GM21367 (cell line): ENCODE measurements around the gene MTG2.
"Not testable (repeated sequence)": the region's sequence is repeated elsewhere in the genome, so short reads cannot be mapped to it uniquely, and the experiment has no call there.

Experiments used
- ATAC-seq: cut with Tn5 transposase; IDR thresholded peaks from one replicate; pipeline ENCODE4 v1.9.1; 2021; ENCODE audit not compliant: unreplicated experiment

Gene MTG2

DNA sequence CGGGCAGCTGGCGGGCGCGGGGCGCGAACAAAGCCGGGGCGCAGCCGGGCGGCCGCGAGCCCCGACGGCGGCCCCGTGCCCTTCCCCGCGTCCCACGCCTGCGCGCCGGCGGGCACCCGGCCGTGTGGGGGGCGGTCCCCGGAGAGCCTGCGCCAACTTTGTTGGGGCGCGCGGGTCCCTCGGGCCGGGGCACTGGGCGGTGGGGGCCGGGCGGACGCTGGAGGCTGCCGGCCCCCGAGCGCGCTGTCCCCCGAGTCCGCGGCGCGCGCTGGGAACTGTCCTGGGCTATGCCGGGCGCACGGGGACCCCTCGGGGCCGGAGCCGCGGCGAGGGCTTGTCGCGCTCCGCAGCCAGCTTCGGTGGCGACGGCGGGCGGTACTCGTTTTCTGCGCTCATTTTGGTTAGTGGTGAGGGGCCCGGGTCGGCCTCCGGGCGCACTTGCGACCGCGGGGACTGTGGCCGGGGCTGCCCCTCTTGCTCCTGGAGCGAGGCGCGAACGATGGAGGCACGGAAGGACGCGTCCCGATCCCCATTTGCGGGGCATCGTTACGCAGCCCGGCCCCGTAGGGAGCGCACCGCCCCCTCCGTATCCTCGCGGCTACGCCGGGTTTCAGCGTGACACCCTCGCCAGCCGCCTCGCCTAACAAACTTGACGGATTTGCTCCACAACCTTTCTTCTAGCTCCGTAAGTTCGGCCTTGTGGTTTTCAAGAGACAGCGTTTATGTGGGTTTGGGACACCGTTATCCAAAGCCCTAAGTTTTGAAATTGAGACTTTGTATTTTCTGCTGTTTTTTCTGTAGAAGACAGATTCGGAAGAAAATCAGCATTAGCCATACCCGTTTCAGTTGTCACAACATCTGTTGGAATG lies 38.6 kb upstream of the MTG2 start:
- ATAC-seq, result peak; percentile 1

DNA sequence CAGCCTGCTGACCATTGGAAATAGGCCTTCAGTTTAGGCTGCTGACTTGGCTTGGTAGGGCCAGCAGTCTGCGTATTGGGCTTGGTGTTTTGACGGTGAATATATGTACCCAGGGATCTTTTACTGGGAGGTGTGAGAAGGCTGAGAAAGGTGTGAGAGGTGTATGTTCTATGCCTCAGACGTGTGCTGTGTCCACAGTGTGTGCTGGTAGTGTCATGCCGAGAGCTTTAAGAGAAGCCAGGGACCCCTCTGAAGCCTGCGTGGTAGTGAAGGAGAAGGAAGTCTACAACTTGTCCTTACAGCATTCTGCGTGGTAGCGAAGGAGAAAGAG lies 37.2 kb upstream of the MTG2 start:
- no peak for ATAC-seq

DNA sequence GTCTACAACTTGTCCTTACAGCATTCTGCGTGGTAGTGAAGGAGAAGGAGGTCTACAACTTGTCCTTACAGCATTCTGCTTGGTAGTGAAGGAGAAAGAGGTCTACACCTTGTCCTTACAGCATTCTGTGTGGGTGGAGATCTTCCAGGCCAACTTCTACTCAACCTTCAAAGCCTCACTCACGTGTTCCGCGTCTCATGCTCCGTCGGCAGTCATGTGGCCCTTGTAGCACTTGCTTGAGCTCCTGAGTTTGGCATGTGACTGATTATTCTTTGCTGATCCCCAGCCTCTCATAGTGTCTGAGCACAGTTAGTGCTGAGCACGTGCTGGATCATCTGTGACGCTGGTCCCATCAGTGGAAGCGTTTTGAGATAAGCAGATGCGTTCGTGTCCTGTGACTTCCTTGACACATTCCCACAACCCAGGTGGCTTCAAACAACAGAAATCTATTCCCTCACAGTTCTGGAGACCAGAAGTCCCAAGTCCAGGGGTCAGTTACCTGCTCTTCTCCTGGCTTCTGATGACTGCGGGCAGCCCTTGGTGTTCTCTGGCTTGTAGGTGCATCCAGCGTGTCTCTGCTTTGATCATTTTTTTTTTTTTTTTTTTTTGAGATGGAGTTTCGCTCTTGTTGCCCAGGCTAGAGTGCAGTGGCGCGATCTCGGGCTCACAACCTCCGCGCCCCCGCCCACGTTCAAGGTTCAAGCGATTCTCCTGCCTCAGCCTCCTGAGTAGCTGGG lies 36.6 kb upstream of the MTG2 start:
- no peak for ATAC-seq

DNA sequence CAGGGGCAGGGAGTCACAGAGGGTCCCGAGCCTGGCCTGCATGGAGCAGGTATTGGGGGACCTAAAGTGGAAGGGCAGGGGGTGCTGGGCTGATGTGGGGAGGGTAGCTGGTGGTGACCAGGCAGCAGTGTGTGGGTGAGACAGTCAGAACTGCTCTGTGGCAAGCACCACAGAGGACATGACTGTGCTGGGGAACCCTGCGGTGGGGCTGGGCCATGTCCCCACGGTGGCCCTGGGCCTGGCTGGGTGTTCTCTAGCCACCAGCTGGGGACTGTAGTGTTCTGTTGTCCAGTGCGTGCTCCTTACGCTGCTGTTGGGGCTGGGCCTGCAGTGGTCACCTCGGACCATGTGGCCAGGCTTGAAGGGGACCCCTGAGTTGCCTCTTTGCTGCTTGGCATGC lies 35.7 kb upstream of the MTG2 start:
- no peak for ATAC-seq

DNA sequence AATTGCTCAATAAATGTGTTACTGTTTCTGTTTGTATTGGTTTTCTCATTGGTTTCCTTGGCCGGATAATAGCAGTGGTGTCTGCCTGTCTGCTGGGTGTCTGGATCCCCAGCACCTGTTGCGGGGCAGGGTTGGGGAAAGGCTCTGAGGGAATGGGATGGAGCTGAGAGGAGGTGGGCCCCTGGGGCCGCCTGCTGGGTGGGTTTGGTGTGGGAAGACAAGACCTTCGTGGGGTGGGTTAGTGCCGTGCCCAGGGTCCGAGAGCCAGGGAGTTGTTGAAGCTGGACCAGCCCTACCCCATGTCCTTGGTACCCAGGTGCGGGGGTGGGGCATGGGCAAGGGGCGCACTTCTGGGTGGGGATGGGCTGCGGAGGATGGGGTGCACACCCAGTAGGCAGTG lies 35.3 kb upstream of the MTG2 start:
- ATAC-seq, result no peak

DNA sequence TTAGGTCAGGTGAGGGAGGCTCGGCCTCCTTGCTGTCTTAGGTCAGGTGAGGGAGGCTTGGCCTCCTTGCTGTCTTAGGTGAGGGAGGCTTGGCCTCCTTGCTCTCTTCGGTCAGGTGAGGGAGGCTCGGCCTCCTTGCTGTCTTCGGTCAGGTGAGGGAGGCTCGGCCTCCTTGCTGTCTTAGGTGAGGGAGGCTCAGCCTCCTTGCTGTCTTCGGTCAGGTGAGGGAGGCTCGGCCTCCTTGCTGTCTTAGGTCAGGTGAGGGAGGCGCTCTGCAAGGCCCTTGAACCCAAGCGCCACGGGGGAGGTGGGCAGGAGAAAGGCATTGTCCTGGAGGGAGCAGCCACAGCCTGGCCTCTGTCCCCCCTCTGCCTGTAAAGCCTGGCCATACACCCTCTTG lies 34.4 kb upstream of the MTG2 start:
- ATAC-seq, result not testable (repeated sequence)

DNA sequence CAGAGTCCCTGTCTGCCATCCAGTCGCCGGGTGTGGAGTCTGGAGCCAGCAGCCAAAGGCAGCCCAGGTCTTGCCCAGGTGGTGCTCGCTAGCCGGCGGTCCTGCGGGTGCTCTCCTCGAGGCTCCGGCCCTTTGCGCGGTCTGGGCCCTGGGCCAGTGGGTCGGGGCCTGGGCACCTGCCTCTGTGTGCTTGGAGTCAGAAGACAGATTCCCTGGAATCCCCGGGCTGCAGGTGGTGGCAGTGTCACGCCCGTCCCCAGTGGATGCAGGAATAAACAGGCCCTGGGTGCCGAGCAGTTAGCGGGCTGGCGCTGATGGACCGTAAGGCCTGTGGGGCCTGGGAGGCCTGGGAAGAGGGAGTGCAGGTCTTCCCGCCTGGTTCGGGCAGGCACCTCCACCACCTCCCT lies 33.9 kb upstream of the MTG2 start:
- no peak for ATAC-seq

DNA sequence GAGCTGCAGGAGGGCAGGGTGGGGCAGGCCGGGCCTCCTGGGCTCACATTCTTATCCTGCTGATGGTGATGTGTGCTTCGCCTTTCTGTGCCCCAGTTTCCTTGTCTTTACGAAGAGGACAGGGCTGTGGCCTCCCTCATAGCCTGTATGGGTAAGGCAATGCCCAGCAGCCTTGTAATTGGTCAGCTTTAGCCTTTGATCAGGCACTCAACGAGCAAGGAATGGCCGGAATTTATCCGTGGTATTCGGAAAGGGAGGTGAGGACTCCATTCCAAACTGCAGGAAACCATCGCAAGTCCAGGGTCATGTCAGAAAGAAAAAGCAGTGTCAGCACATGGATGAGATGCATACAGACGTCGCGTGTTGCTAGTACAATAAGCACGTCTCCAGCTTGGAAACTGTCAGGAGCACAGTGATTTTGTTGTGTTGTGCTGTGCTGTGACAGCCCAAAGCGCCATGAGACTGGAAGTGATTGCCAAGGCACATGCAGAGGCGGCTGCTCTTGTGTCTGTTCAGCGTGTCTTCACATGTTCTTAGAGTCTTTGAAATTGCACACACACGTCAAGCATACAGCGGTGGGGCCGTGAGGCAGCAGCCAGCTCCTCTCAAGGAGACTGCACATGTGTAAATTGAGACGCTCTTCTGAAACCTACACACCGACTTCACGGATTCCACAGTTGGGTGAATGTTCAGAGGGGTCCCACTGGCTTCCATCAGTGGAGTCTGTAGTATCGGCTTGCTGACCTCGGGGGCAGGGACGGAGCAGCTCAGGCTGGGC lies 33.1 kb upstream of the MTG2 start:
- no peak for ATAC-seq

DNA sequence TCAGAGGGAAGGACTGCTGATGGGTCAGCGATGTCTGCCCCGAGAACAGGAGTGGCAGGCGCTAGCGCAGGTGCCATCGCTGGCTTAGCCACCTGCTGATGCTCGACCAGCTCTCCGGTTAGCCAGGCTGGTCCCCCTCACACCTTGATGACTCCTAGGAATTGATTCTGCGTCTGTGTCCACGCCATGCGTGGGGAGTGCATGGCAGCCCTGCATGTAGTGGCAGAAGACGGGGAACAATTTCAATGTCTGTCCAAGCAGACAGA lies 32.6 kb upstream of the MTG2 start:
- ATAC-seq, result no peak

DNA sequence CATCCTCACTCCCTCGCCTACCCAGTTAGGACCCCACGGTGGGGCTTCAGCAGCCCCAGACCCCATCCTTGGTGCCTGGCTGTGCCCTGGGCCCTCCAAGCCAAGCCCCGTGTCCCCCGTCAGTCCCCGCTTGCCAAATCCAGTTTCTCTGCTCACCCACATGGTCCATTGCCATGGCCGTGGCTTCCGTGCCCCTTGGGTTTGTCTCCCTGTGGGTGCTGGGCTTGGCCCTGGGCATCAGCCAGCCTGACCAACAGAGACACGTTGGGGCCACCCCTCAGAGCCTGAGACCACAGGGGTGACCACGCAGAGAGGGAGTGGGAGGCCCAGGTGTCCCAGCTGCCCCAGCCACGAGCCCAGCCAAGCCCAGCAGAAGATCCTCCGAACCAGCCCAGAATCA lies 31.6 kb upstream of the MTG2 start:
- no peak for ATAC-seq

DNA sequence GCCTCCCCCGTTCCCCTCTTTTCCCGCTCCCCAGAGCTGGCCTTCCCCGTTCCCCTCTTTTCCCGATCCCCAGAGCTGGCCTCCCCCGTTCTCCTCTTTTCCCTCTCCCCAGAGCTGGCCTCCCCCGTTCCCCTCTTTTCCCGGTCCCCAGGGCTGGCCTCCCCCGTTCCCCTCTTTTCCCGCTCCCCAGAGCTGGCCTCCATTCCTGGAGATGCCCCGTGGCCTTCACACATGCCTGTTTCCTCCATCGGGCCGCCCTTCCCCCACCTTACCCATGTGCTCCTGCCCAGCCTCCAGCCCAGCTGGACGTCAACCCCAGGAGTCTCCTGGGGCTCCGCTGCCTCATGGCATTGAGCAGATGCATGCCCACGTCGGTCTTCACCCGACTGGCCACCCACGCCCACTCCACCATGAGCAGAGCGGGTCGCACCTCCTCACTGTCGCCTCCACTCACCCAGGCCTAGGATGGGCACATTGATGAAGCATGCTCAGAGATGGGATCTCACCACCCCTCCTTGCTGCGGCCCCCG lies 30.9 kb upstream of the MTG2 start:
- no peak for ATAC-seq

DNA sequence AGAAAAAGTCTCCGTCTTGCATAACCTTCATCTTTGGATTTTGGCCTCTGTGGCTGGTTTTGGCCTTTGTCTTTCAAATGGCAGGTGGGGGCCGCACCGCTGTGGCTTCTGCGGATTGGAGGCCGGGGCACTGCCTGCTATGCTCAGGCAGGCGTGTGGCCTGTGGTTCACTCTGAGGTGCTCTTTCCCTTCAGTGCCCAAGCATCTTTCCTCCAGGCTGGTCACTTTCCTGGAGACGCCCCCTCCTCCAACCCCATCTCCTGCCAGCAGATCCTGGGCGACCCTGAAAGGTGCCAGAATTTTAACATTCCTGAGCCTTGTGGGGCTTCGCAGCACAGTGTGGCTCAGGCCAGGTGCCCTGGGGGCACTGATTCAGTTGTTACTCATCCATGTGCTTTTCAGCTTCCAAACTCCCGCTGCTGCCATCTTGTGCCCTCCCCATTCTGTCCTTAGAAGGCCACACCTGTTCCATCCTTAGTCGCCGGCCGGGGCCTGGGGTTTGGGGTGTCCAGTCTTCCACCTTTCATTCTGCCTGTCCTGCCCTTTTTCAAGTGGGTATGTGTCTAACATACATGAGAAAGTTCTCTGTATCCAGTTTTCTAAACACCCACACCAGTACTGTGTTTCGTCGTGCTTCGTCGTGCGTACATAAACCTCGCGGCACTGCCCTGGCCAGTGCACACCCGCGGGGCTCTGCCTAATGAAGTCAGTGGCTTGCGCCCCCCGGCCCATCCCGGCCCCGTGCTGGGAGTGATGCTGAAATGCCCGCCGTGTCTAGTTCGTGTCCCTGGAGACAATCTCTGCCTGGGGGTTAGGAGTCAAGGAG lies 27.2 kb upstream of the MTG2 start:
- no peak for ATAC-seq

DNA sequence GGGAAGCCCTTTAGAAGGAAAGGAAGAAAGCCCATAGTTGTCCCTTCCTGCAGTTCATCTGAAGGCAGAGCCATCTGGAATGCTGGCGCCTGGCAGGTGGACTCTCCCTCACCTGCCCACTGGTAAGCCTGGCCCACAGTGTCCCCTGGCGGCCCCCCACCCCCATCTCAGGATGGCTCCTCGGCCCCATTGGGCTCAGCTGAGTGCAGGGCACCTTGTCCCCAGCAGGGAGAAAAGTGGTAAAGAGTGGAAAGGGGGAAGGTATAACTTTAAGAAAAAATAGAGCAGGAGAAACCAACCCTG lies 26.6 kb upstream of the MTG2 start:
- no peak for ATAC-seq

DNA sequence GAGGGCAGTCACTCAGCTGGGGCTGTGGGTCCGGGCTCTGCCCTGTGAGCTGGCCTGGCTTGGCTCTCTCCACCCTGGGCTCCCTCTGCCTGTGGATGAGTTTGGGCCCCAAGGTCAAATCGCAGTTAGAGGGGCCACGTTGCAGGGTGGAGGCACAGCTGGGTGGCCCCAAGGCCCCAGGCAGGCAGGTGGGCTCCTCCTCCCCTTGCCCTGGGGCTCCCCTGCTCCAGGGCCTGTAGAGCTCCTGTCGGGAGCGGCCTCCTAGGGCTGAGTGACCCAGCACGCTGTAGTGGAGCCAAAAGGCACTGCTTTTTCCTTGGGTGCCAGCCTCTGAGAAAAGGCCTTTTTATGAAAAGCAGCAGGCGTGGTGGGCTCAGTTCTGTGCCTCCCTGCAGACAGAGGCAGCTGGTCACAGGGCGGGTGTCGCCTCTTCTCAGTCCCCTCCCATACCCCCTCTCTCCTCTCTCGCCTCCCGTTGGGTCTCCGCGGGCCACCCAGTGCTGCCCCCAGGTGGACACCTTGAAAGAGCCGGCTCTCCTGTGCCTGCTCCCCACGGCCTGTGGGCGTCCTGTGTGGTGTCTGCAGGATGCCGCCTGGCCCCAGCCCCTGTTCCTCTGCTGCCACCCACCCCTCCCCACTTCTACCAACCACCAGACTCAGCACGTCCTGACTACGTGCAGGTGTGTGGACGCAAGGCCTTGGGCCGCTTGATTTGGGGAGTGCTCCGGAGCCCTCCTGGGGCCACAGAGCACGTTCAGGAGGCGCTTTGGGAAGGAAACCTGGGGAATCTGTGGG lies 26.0 kb upstream of the MTG2 start:
- ATAC-seq, result no peak

DNA sequence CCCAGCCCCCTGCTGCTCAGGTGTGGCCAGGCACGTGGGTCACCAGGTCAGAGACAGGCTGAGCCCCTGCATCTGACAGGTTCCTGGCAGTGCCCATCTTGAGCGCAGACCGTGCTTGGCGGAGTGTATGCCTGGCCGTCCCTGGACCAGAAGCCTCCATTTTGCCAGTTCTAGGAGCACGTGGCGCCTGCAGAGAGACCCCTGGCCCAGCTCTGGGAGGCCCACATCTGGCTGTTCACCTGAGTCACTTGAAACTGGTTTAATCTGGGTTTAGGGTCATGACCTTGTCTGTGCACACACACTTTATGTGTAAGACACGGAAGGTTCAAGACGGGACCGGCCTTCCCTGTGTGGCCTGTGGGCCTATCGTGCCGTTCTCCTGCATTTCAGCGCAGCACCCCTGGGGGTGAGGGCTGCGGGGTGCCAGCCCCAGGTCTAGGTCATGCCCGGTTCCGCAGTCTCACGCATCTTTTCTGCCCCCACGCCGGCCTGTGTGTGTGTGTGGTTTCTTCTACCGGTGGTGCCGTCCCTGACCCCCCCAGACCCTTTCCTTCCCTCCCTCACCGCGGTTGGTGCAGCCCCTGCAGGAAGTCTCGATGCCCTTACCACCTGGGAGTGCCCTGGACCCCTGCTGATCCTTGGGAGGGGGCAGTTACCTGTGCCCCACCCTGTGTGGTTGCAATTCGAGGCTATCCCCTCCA lies 25.3 kb upstream of the MTG2 start:
- ATAC-seq, result no peak

DNA sequence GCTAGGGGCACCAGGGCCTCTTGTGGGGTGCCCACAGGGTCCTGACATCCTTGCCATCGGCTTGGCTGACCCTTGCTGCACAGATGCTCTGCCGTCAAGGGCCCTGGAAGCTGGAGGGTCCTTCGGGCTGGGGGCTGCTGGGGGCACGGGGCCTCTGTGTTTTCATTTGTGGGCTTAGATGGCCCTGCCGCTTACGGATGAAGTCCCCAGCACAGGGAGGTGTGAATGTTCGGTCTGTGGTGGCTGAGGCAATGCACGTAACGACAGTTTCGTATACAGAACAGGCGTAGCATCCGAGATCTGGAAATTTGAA lies 24.8 kb upstream of the MTG2 start:
- ATAC-seq, result no peak

DNA sequence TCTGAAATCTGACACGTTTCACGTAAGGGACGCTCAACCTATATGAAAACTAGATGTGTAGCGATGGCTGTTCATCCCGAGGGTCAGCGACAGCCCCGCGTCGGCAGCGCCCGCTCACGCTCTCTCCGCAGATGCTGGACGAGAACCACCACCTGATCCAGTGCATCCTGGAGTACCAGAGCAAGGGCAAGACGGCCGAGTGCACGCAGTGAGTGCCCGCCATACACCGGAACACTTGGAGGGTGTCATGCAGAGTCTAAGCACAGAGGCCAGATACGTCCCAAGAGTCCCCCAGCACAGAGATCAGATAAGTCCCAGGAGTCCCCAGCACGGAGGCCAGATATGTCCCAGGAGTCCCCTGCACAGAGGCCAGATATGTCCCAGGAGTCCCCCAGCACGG lies 24.3 kb upstream of the MTG2 start:
- ATAC-seq, result no peak

DNA sequence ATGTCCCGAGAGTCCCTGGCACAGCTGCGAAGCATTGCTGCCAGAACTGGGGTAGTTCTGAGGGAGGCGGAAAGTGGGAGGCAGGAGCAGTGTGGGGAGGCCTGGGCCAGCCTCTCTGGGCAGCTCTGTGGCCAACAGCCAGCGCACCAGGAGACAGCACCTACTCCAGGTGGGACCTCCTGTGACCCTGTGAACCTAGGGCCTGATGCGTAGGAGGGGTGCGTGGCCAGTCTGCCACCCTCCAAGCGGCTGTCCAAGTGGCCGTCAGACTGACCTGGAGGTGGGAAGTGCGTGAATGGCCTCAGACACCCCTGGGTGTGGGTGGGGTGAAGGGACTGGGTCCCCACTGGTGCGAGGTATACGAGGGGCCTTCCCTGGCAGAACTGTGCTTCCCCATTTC lies 23.8 kb upstream of the MTG2 start:
- no peak for ATAC-seq

DNA sequence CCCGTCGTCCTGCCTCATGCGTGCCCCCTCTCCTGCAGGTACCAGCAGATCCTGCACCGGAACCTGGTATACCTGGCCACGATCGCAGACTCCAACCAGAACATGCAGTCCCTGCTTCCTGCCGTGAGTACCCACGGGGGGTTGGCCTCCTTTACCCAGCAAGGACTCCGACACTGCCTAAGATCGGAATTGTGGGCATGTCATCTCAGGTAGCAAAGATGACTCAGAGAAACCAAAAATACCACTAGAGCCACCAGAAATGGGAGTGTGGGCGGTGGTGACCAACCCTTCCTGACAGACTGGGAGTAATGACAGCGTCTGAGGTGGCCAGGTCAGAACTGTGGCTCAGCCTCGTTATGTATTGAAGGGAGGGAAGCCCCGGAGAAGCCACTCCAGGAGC lies 23.0 kb upstream of the MTG2 start:
- ATAC-seq, result no peak

DNA sequence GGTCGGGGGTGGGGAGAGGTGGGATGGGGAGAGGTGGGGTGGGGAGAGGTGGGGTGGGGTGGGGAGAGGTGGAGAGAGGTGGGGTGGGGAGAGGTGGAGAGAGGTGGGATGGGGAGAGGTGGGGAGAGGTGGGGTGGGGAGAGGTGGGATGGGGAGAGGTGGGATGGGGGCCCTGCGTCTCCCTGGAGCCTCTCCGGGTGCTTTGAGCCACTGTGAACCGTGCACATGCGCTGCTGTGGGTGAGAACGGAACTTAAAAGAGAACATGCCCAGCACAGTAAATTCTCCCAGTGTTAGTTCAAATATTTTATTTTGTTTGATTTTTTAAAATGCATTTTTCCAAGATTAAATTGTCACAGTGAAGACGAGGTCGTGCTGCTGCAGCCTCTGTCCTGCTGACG lies 22.6 kb upstream of the MTG2 start:
- no peak for ATAC-seq
